Loucy (cell line): ENCODE data around the gene DZIP1L.

ENCODE experiments used
- EZH2phosphoT487 ChIP-seq: fragments of 200-600 bp; IDR thresholded peaks from 2 replicates; pipeline ENCODE4 v1.6.1; 2018; ENCODE audit warnings: antibody characterized with exemption, mild to moderate bottlenecking, moderate library complexity, borderline replicate concordance
- TF ChIP-seq, protein P1 (sequence below): fragments of 200-600 bp; sonication (generic); conservative IDR thresholded peaks from 2 replicates; pipeline ENCODE4 v1.5.1; 2014; ENCODE audit warnings: mild to moderate bottlenecking, antibody characterized with exemption, low read length

DNA sequence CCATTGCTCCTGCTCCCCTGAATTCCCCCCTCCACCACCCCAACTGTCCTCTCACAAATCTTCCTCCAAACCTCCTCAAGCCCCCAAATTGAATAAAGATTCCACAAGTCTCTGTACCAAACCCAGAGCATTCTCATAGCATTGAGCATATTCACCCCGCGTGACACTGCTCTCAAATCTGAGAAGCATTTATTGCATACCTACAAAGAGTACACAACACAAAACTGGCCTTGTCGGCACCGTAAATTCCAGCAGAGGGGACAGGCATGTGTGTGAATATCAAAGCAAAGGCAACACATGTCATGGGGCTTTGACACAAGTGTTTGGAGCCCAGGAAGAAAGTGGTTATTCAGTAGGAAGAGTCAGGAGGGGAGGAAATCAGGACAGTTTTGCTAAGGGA, 102.9 kb downstream of the DZIP1L start:
- TF ChIP-seq, protein P1, sequence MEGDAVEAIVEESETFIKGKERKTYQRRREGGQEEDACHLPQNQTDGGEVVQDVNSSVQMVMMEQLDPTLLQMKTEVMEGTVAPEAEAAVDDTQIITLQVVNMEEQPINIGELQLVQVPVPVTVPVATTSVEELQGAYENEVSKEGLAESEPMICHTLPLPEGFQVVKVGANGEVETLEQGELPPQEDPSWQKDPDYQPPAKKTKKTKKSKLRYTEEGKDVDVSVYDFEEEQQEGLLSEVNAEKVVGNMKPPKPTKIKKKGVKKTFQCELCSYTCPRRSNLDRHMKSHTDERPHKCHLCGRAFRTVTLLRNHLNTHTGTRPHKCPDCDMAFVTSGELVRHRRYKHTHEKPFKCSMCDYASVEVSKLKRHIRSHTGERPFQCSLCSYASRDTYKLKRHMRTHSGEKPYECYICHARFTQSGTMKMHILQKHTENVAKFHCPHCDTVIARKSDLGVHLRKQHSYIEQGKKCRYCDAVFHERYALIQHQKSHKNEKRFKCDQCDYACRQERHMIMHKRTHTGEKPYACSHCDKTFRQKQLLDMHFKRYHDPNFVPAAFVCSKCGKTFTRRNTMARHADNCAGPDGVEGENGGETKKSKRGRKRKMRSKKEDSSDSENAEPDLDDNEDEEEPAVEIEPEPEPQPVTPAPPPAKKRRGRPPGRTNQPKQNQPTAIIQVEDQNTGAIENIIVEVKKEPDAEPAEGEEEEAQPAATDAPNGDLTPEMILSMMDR, result no peak
- TF ChIP-seq EZH2phosphoT487, result no peak
